ENCODE measurements around the gene C16orf96. TPM values are rescaled to one million over a fixed set of nuclear protein-coding genes. Genes with fewer than 3 reads are reported as not detected.

The C16orf96 gene
- total and polyA plus RNA-seq, 2 donors = 0.05 TPM

GRCh38 chr16:4601036-4601863 is 45.1 kb downstream of the C16orf96 start:
- DNase-seq (ENCODE audit: low read depth in 6 of 9, low spot score in 9 of 9) = no peak
- peaks cover 0 to 6% of the 10 kb centered on the region in 2 donors for H3K4me1 ChIP-seq (ENCODE audit: control insufficient read depth in 2 of 2, insufficient read depth in 2 of 2, low read length in 2 of 2)
- no peaks in the 10 kb centered on the region for H3K36me3 ChIP-seq (ENCODE audit: control insufficient read depth in 2 of 2, insufficient read depth in 2 of 2, low read length in 1 of 2)
- no peaks in the 10 kb centered on the region for H3K9me3 ChIP-seq (ENCODE audit: control insufficient read depth in 2 of 2, insufficient read depth in 1 of 2, low read length in 1 of 2)
- 58% methylated on average over 18 of the region's 18 CpGs for WGBS
- no peak overlapping the region for H3K4me3 ChIP-seq (ENCODE audit: low read length in 2 of 2)
- peaks cover 0 to 8% of the 10 kb centered on the region in 2 donors for H3K27me3 ChIP-seq (ENCODE audit: control insufficient read depth in 2 of 2, insufficient read depth in 1 of 2, low read length in 1 of 2)
- H3K27ac ChIP-seq (ENCODE audit: low read depth in 1 of 2, low read length in 1 of 2) = no peak overlapping the region

- Histone ChIP-seq H3K36me3 (ENCODE audit: control insufficient read depth in 2 of 2, insufficient read depth in 2 of 2, low read length in 1 of 2) (no peaks in the 10 kb centered on the region), H3K4me3 (ENCODE audit: low read length in 2 of 2) (no peak overlapping the region), H3K4me1 (ENCODE audit: control insufficient read depth in 2 of 2, insufficient read depth in 2 of 2, low read length in 2 of 2) (peaks cover 0 to 6% of the 10 kb centered on the region in 2 donors), H3K27me3 (ENCODE audit: control insufficient read depth in 2 of 2, insufficient read depth in 1 of 2, low read length in 1 of 2) (peaks cover 0 to 8% of the 10 kb centered on the region in 2 donors), H3K27ac (ENCODE audit: low read depth in 1 of 2, low read length in 1 of 2) (no peak overlapping the region), H3K9me3 (ENCODE audit: control insufficient read depth in 2 of 2, insufficient read depth in 1 of 2, low read length in 1 of 2) (no peaks in the 10 kb centered on the region)
- DNase-seq (ENCODE audit: low read depth in 6 of 9, low spot score in 9 of 9) = no peak
- 80% methylated on average over 6 of the region's 6 CpGs for WGBS
Observed at GRCh38 chr16:4601864-4602186, 45.7 kb downstream of the C16orf96 start.

- no peak for DNase-seq (ENCODE audit: low read depth in 6 of 9, low spot score in 9 of 9)
- H3K9me3 ChIP-seq (ENCODE audit: control insufficient read depth in 2 of 2, insufficient read depth in 1 of 2, low read length in 1 of 2) = no peaks in the 10 kb centered on the region
- WGBS = 93% methylated on average over 8 of the region's 8 CpGs
- peaks cover 0 to 6% of the 10 kb centered on the region in 2 donors for H3K4me1 ChIP-seq (ENCODE audit: control insufficient read depth in 2 of 2, insufficient read depth in 2 of 2, low read length in 2 of 2)
- H3K27me3 ChIP-seq (ENCODE audit: control insufficient read depth in 2 of 2, insufficient read depth in 1 of 2, low read length in 1 of 2) = peaks cover 0 to 8% of the 10 kb centered on the region in 2 donors
- H3K27ac ChIP-seq (ENCODE audit: low read depth in 1 of 2, low read length in 1 of 2) = no peak overlapping the region
- no peak overlapping the region for H3K4me3 ChIP-seq (ENCODE audit: low read length in 2 of 2)
- peaks cover under 1 to 1% of the 10 kb centered on the region in 2 donors for H3K36me3 ChIP-seq (ENCODE audit: control insufficient read depth in 2 of 2, insufficient read depth in 2 of 2, low read length in 1 of 2)
Observed at GRCh38 chr16:4602331-4602730, 46.2 kb downstream of the C16orf96 start.

GRCh38 chr16:4603624-4604170 is 47.6 kb downstream of the C16orf96 start:
- no peak overlapping the region for H3K4me3 ChIP-seq (ENCODE audit: low read length in 2 of 2)

GRCh38 chr16:4604401-4604800 is 48.3 kb downstream of the C16orf96 start:
- H3K4me1 ChIP-seq (ENCODE audit: control insufficient read depth in 2 of 2, insufficient read depth in 2 of 2, low read length in 2 of 2) = peaks cover 0 to 6% of the 10 kb centered on the region in 2 donors
- H3K9me3 ChIP-seq (ENCODE audit: control insufficient read depth in 2 of 2, insufficient read depth in 1 of 2, low read length in 1 of 2) = no peaks in the 10 kb centered on the region
- no peak overlapping the region for H3K4me3 ChIP-seq (ENCODE audit: low read length in 2 of 2)

More at GRCh38 chr16:4603624-4604170, 47.6 kb downstream of the C16orf96 start:
- WGBS = 92% methylated on average over 13 of the region's 13 CpGs
- peaks cover 0 to 8% of the 10 kb centered on the region in 2 donors for H3K27me3 ChIP-seq (ENCODE audit: control insufficient read depth in 2 of 2, insufficient read depth in 1 of 2, low read length in 1 of 2)
- no peak for DNase-seq (ENCODE audit: low read depth in 6 of 9, low spot score in 9 of 9)
- no peaks in the 10 kb centered on the region for H3K9me3 ChIP-seq (ENCODE audit: control insufficient read depth in 2 of 2, insufficient read depth in 1 of 2, low read length in 1 of 2)
- no peak overlapping the region for H3K27ac ChIP-seq (ENCODE audit: low read depth in 1 of 2, low read length in 1 of 2)
- peaks cover 13 to 14% of the 10 kb centered on the region in 2 donors for H3K36me3 ChIP-seq (ENCODE audit: control insufficient read depth in 2 of 2, insufficient read depth in 2 of 2, low read length in 1 of 2)
- peaks cover 0 to 6% of the 10 kb centered on the region in 2 donors for H3K4me1 ChIP-seq (ENCODE audit: control insufficient read depth in 2 of 2, insufficient read depth in 2 of 2, low read length in 2 of 2)

GRCh38 chr16:4606354-4606753 is 50.2 kb downstream of the C16orf96 start:
- Histone ChIP-seq H3K9me3 (ENCODE audit: control insufficient read depth in 2 of 2, insufficient read depth in 1 of 2, low read length in 1 of 2) (no peaks in the 10 kb centered on the region), H3K27ac (ENCODE audit: low read depth in 1 of 2, low read length in 1 of 2) (no peak overlapping the region), H3K36me3 (ENCODE audit: control insufficient read depth in 2 of 2, insufficient read depth in 2 of 2, low read length in 1 of 2) (peaks cover 20 to 28% of the 10 kb centered on the region in 2 donors), H3K27me3 (ENCODE audit: control insufficient read depth in 2 of 2, insufficient read depth in 1 of 2, low read length in 1 of 2) (peaks cover 0 to 8% of the 10 kb centered on the region in 2 donors), H3K4me3 (ENCODE audit: low read length in 2 of 2) (no peak overlapping the region), H3K4me1 (ENCODE audit: control insufficient read depth in 2 of 2, insufficient read depth in 2 of 2, low read length in 2 of 2) (peaks cover 0 to 6% of the 10 kb centered on the region in 2 donors)
- WGBS = 91% methylated on average over 9 of the region's 9 CpGs
- DNase-seq (ENCODE audit: low read depth in 6 of 9, low spot score in 9 of 9) = no peak

More at GRCh38 chr16:4604401-4604800, 48.3 kb downstream of the C16orf96 start:
- DNase-seq (ENCODE audit: low read depth in 6 of 9, low spot score in 9 of 9) = no peak
- peaks cover 19 to 21% of the 10 kb centered on the region in 2 donors for H3K36me3 ChIP-seq (ENCODE audit: control insufficient read depth in 2 of 2, insufficient read depth in 2 of 2, low read length in 1 of 2)
- 87% methylated on average over 15 of the region's 15 CpGs for WGBS
- H3K27me3 ChIP-seq (ENCODE audit: control insufficient read depth in 2 of 2, insufficient read depth in 1 of 2, low read length in 1 of 2) = peaks cover 0 to 8% of the 10 kb centered on the region in 2 donors
- H3K27ac ChIP-seq (ENCODE audit: low read depth in 1 of 2, low read length in 1 of 2) = no peak overlapping the region

- 94% methylated on average over 22 of the region's 22 CpGs for WGBS
- no peak for DNase-seq (ENCODE audit: low read depth in 6 of 9, low spot score in 9 of 9)
- no peaks in the 10 kb centered on the region for H3K27me3 ChIP-seq (ENCODE audit: control insufficient read depth in 2 of 2, insufficient read depth in 1 of 2, low read length in 1 of 2)
Observed at GRCh38 chr16:4607841-4608703, 51.9 kb downstream of the C16orf96 start.

GRCh38 chr16:4608704-4608980 is 52.5 kb downstream of the C16orf96 start:
- H3K27me3 ChIP-seq (ENCODE audit: control insufficient read depth in 2 of 2, insufficient read depth in 1 of 2, low read length in 1 of 2) = no peaks in the 10 kb centered on the region
- no peaks in the 10 kb centered on the region for H3K9me3 ChIP-seq (ENCODE audit: control insufficient read depth in 2 of 2, insufficient read depth in 1 of 2, low read length in 1 of 2)
- DNase-seq (ENCODE audit: low read depth in 6 of 9, low spot score in 9 of 9) = no peak
- 40% methylated on average over 8 of the region's 8 CpGs for WGBS
- peaks cover 20 to 28% of the 10 kb centered on the region in 2 donors for H3K36me3 ChIP-seq (ENCODE audit: control insufficient read depth in 2 of 2, insufficient read depth in 2 of 2, low read length in 1 of 2)
- no peak overlapping the region for H3K27ac ChIP-seq (ENCODE audit: low read depth in 1 of 2, low read length in 1 of 2)
- peaks cover 5 to 12% of the 10 kb centered on the region in 2 donors for H3K4me1 ChIP-seq (ENCODE audit: control insufficient read depth in 2 of 2, insufficient read depth in 2 of 2, low read length in 2 of 2)
- no peak overlapping the region for H3K4me3 ChIP-seq (ENCODE audit: low read length in 2 of 2)

More at GRCh38 chr16:4607841-4608703, 51.9 kb downstream of the C16orf96 start:
- peaks cover 20 to 28% of the 10 kb centered on the region in 2 donors for H3K36me3 ChIP-seq (ENCODE audit: control insufficient read depth in 2 of 2, insufficient read depth in 2 of 2, low read length in 1 of 2)
- no peaks in the 10 kb centered on the region for H3K9me3 ChIP-seq (ENCODE audit: control insufficient read depth in 2 of 2, insufficient read depth in 1 of 2, low read length in 1 of 2)
- H3K4me3 ChIP-seq (ENCODE audit: low read length in 2 of 2) = no peak overlapping the region
- H3K27ac ChIP-seq (ENCODE audit: low read depth in 1 of 2, low read length in 1 of 2) = no peak overlapping the region
- peaks cover 0 to 7% of the 10 kb centered on the region in 2 donors for H3K4me1 ChIP-seq (ENCODE audit: control insufficient read depth in 2 of 2, insufficient read depth in 2 of 2, low read length in 2 of 2)

Data from thymus (tissue), 11 donors.